Small intestine (tissue), 7 donors: ENCODE data around the gene ZSCAN16. TPM values are rescaled to one million over a fixed set of nuclear protein-coding genes. Genes with fewer than 3 reads are reported as not detected.
A peak's percentile ranks its signal among the peaks of the same experiment; 100 is the strongest.
"Not testable (repeated sequence)": the region's sequence is repeated elsewhere in the genome, so short reads cannot be mapped to it uniquely, and the experiment has no call there.

ENCODE experiments used
- DNase-seq, 2 donors: peaks; one replicate each; pipeline versions ENCODE4 v3.0.0 to v3.0.0-alpha.2; 2013
- FAIRE-seq: peaks from 2 replicates; lab custom pipeline; 2012; peaks lifted over from hg19 to GRCh38; lab: Jason Lieb, UNC
- H3K27ac ChIP-seq, 3 donors: one replicate each; pipeline ENCODE4 v1.5.1; 2013; ENCODE audit warnings: low read length in 2 of 3, mild to moderate bottlenecking in 2 of 3, control low read depth in 1 of 3, inconsistent platforms in 1 of 3, low read depth in 1 of 3, moderate library complexity in 1 of 3
- H3K27me3 ChIP-seq, 3 donors: one replicate each; pipeline ENCODE4 v1.6.1; 2013; ENCODE audit warnings: low read length in 3 of 3, inconsistent platforms in 1 of 3; ENCODE audit not compliant: control insufficient read depth in 3 of 3, insufficient read depth in 3 of 3
- H3K36me3 ChIP-seq, 3 donors: one replicate each; pipeline ENCODE4 v1.6.1; 2013; ENCODE audit warnings: low read length in 3 of 3, inconsistent platforms in 1 of 3, low read depth in 1 of 3, mild to moderate bottlenecking in 1 of 3, moderate library complexity in 1 of 3; ENCODE audit not compliant: control insufficient read depth in 3 of 3, insufficient read depth in 2 of 3
- H3K4me1 ChIP-seq, 3 donors: one replicate each; pipeline ENCODE4 v1.6.1; 2013; ENCODE audit warnings: low read length in 2 of 3, inconsistent platforms in 1 of 3, low read depth in 1 of 3, mild to moderate bottlenecking in 1 of 3, moderate library complexity in 1 of 3; ENCODE audit not compliant: control insufficient read depth in 3 of 3, insufficient read depth in 2 of 3
- H3K4me3 ChIP-seq, 3 donors: one replicate each; pipeline ENCODE4 v1.5.1; 2013; ENCODE audit warnings: low read length in 3 of 3, control low read depth in 1 of 3, inconsistent platforms in 1 of 3, low read depth in 1 of 3, mild to moderate bottlenecking in 1 of 3, moderate library complexity in 1 of 3
- H3K9me3 ChIP-seq, 2 donors: one replicate each; pipeline ENCODE4 v1.6.1; 2013; ENCODE audit warnings: low read depth in 1 of 2, low read length in 1 of 2; ENCODE audit not compliant: control insufficient read depth in 2 of 2, insufficient read depth in 1 of 2
- WGBS, 3 donors: extraction: QIAGEN DNeasy Blood & Tissue Kit; methylation state at CpG; one replicate each; pipeline ENCODE4 v1.1.7; 2013; 5-methylcytosine and 5-hydroxymethylcytosine counted together
- polyA plus RNA-seq, 4 donors: library from polyadenylated mRNA; stranded (reverse) in 3 of 4; unstranded in 1 of 4; fragments of 200-250 nt in 3 of 4; fragments of 120-200 nt in 1 of 4; gene quantifications; one replicate each; pipeline versions ENCODE4 v1.2.1 to v1.2.3, GENCODE V29; 2013
- donor health status: healthy with polysubstance abuse.
- donor health status: control.
- donor health status: control.
- donor health status: Bipolar disorder and iron deficiency.
- donor health status: healthy.

Gene ZSCAN16
- polyA plus RNA-seq, 4 donors, result 8.6 to 15.4 (median 10.5) TPM

DNA sequence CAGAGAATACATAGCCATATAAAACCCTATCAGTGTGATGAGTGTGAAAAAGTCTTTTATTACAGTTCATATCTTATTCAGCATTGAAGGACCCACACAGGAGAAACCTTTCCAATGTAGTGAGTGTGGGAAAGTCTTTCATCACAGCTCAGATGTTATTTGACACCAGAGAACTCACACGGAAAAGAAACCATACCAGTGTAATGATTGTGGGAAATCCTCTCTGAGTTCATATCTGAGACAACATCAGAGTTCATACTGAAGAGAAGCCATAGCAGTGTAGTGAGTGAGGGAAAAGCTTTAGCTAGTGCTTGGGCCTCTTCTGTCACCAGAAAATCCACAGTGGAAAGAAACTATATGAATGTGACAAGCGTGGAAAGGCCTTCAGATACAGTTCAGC is 8.6 kb upstream of the ZSCAN16 start:
- 83 to 94% (median 85%) methylated on average over 2 of the region's 2 CpGs for WGBS, 3 donors
- no peak overlapping the region for H3K4me3 ChIP-seq
- FAIRE-seq (no peak), DNase-seq (no peak)
- no peak overlapping the region for H3K27ac ChIP-seq
- no peaks in the 10 kb centered on the region for H3K27me3 ChIP-seq
- no peaks in the 10 kb centered on the region for H3K9me3 ChIP-seq
- H3K36me3 ChIP-seq, result peaks cover 0 to 6% (median 0%) of the 10 kb centered on the region in 3 donors
- no peaks in the 10 kb centered on the region for H3K4me1 ChIP-seq

- H3K27me3 ChIP-seq, result no peaks in the 10 kb centered on the region
- H3K36me3 ChIP-seq, result peaks cover 0 to 6% (median 0%) of the 10 kb centered on the region in 3 donors
- no peaks in the 10 kb centered on the region for H3K9me3 ChIP-seq
- no peak for FAIRE-seq
- H3K4me1 ChIP-seq, result no peaks in the 10 kb centered on the region
- no peak overlapping the region for H3K4me3 ChIP-seq
- WGBS, 3 donors, result 92 to 95% (median 93%) methylated on average over 2 of the region's 2 CpGs
- no peak for DNase-seq
- H3K27ac ChIP-seq, result no peak overlapping the region
These were observed 6.9 kb upstream of the ZSCAN16 start for GRCh38 chr6:28117386-28118050.

DNA sequence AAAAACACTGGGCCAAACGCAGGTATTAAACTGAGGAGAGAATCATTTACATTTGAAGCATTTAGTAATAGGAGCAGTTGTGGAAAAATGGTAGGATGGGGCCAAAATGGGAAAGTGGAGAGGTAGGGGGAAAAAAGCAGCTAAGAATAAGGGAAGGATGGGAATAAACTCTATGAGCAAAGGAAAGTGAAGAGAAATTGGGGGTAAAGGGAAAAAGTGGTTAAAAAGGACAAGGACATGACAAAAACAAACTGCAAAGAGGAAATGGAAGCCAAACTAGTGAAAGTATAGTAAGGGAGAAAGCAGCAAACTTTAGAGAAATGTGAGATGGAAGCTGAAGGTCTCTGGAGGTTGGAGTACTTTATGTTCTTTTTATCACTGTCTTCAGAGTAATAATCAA is 6.2 kb upstream of the ZSCAN16 start:
- H3K36me3 ChIP-seq, result peaks cover 0 to 6% (median 0%) of the 10 kb centered on the region in 3 donors
- 81 to 88% (median 83%) methylated on average over 1 of the region's 1 CpG for WGBS, 3 donors
- no peaks in the 10 kb centered on the region for H3K4me1 ChIP-seq
- no peaks in the 10 kb centered on the region for H3K27me3 ChIP-seq
- DNase-seq, result no peak
- H3K4me3 ChIP-seq, result no peak overlapping the region
- no peaks in the 10 kb centered on the region for H3K9me3 ChIP-seq
- no peak overlapping the region for H3K27ac ChIP-seq
- FAIRE-seq, result no peak

DNA sequence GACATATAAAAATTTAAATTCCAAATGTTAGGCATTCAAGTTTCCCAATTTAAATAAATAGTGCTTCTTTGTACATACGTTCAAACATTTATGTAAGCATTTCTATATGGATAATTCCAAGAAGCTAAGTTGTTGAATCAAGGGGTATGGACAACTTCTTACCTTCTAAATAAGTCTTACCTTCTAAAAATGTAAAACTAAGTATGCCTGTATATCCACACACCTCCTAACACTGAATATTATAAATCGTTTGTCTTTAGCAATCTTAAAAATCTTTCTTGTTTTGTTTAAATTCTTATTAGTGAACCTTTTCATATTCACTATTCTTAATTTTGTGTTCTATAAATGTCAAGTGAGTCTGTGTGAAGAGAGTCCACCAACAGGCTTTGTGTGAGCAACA is 2.5 kb upstream of the ZSCAN16 start:
- Histone ChIP-seq H3K4me3 (no peak overlapping the region), H3K36me3 (peaks cover 0 to 11% (median 0%) of the 10 kb centered on the region in 3 donors), H3K4me1 (peaks cover 0 to 2% (median 0%) of the 10 kb centered on the region in 3 donors), H3K9me3 (no peaks in the 10 kb centered on the region), H3K27ac (no peak overlapping the region), H3K27me3 (no peaks in the 10 kb centered on the region)
- DNase-seq, result no peak
- 87 to 94% (median 91%) methylated on average over 2 of the region's 2 CpGs for WGBS, 3 donors
- FAIRE-seq, result no peak

DNA sequence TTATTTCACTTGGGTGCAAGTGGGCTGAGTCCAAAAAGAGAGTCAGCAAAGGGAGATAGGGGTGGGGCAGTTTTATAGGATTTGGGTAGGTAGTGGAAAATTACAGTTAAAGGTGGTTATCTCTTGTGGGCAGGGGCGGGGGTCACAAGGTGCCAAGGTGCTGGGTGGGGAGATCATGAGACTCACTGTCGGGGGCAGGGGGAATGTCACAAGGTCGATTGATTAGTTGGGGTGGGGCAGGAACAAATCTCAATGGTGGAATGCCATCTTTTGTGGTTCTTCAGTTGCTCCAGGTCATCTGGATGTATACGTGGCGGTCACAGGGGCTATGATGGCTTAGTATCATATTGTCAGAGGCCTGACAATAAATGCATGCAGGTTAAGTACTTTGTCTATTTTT is 2.1 kb upstream of the ZSCAN16 start:
- not testable (repeated sequence) for H3K4me3 ChIP-seq, H3K27me3 ChIP-seq, FAIRE-seq, H3K4me1 ChIP-seq, H3K9me3 ChIP-seq, H3K27ac ChIP-seq, DNase-seq
- peaks cover 0 to 11% (median 0%) of the 10 kb centered on the region in 3 donors for H3K36me3 ChIP-seq
- WGBS, 3 donors, result 85 to 92% (median 90%) methylated on average over 5 of the region's 5 CpGs

DNA sequence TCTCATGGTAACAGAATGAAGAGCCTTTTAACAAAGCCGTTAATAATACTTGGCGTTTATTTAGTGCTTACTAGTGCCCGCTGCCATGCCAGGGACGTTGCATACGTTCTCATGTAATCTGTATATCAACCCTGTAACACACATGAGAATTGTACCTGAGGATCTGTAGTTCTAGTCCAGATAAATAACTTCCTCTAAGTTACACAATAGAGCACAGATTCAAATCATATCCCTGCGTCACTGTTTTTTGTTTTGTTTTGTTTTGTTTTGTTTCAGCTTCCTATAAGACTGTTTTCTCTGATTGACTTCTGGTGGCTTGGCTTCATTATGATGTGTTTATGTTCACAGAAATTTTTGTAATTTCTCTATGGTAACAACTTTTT is 553 bp downstream of the ZSCAN16 start:
- peak overlapping the region; percentile 59 to 81 (median 72) for H3K4me3 ChIP-seq

DNA sequence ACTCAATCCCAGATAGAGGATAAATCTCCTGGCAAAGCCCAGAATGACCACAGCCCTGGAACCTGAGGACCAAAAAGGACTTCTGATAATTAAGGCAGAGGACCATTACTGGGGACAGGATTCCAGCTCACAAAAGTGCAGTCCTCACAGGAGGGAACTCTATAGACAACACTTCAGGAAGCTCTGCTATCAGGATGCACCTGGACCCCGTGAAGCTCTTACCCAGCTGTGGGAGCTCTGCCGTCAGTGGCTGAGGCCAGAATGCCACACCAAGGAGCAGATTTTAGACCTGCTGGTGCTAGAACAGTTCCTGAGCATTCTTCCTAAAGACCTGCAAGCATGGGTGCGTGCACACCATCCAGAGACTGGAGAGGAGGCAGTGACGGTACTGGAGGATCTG is 992 bp downstream of the ZSCAN16 start:
- FAIRE-seq, result no peak
- H3K4me3 ChIP-seq, result peak overlapping the region in 1 of 3 donors; percentile 72
- no peaks in the 10 kb centered on the region for H3K27me3 ChIP-seq
- 59 to 62% (median 60%) methylated on average over 4 of the region's 4 CpGs for WGBS, 3 donors
- H3K4me1 ChIP-seq, result peaks cover 0 to 2% (median 0%) of the 10 kb centered on the region in 3 donors
- no peak for DNase-seq
- H3K9me3 ChIP-seq, result no peaks in the 10 kb centered on the region
- H3K27ac ChIP-seq, result peak overlapping the region in 1 of 3 donors; percentile 65
- H3K36me3 ChIP-seq, result peaks cover 2 to 9% (median 6%) of the 10 kb centered on the region in 3 donors

More for the DNA sequence above, 553 bp downstream of the ZSCAN16 start:
- DNase-seq (no peak), FAIRE-seq (no peak)
- Histone ChIP-seq H3K36me3 (peaks cover 2 to 9% (median 7%) of the 10 kb centered on the region in 3 donors), H3K4me1 (peaks cover 0 to 2% (median 0%) of the 10 kb centered on the region in 3 donors), H3K27ac (peak overlapping the region; percentile 38 to 80 (median 77)), H3K27me3 (no peaks in the 10 kb centered on the region), H3K9me3 (no peaks in the 10 kb centered on the region)
- WGBS, 3 donors, result 3 to 10% (median 4%) methylated on average over 6 of the region's 6 CpGs

GRCh38 chr6:28134015-28134414 is 9.6 kb downstream of the ZSCAN16 start:
- no peak overlapping the region for H3K27ac ChIP-seq
- no peak overlapping the region for H3K4me3 ChIP-seq
- no peak for FAIRE-seq
- peaks cover 2 to 6% (median 3%) of the 10 kb centered on the region in 3 donors for H3K36me3 ChIP-seq
- peak in 1 of 2 donors; percentile 23 for DNase-seq
- 54 to 61% (median 59%) methylated on average over 3 of the region's 3 CpGs for WGBS, 3 donors
- H3K27me3 ChIP-seq, result no peaks in the 10 kb centered on the region
- H3K4me1 ChIP-seq, result peaks cover 0 to 3% (median 3%) of the 10 kb centered on the region in 3 donors
- no peaks in the 10 kb centered on the region for H3K9me3 ChIP-seq
